ENCODE data around the gene KRT4. TPM values are rescaled to one million over a fixed set of nuclear protein-coding genes. Genes with fewer than 3 reads are reported as not detected.

Gene KRT4
- polyA plus RNA-seq, 3 donors, result not detected

- Mint-ChIP-seq H3K9me3 (no peaks in the 10 kb centered on the region), H3K36me3 (no peaks in the 10 kb centered on the region), H3K27me3 (ENCODE audit: low read depth in 3 of 3) (peaks cover 0 to 5% (median 1%) of the 10 kb centered on the region in 3 donors), H3K27ac (no peak overlapping the region), H3K4me3 (no peak overlapping the region), H3K4me1 (peaks cover 10% of the 10 kb centered on the region)
- no peak for DNase-seq
- peaks cover 0 to 6% of the 10 kb centered on the region in 2 donors for H3K4me1 ChIP-seq (ENCODE audit: control insufficient read depth in 1 of 2, insufficient read depth in 2 of 2, low read length in 2 of 2)
- no peaks in the 10 kb centered on the region for H3K27me3 ChIP-seq (ENCODE audit: control insufficient read depth in 2 of 2, insufficient read depth in 2 of 2, low read length in 2 of 2)
- H4K20me1 ChIP-seq (ENCODE audit: insufficient read depth, low read length), result no peaks in the 10 kb centered on the region
- no peaks in the 10 kb centered on the region for H3K36me3 ChIP-seq (replicated peaks in 1 of 2; ENCODE audit: control insufficient read depth in 1 of 2, insufficient read depth in 2 of 2, low read length in 2 of 2)
- 99% methylated on average over 10 of the region's 11 CpGs for WGBS (ENCODE audit: insufficient coverage)
- no peaks in the 10 kb centered on the region for H3K9me3 ChIP-seq (replicated peaks in 1 of 2; ENCODE audit: control insufficient read depth in 1 of 2, insufficient read depth in 1 of 2, low read length in 2 of 2)
- no peaks in the 10 kb centered on the region for H3K79me2 ChIP-seq (ENCODE audit: insufficient read depth, low read length)
- H3K9ac ChIP-seq (ENCODE audit: insufficient read depth, low read length, poor library complexity, severe bottlenecking), result no peak overlapping the region
- H3K27ac ChIP-seq (ENCODE audit: low read depth in 1 of 2, low read length in 2 of 2), result no peak overlapping the region
- H3K4me2 ChIP-seq (replicated peaks; ENCODE audit: extremely low read depth, low read length, poor library complexity, severe bottlenecking), result no peak overlapping the region
- no peak for TF ChIP-seq CTCF (IDR thresholded peaks at IDR 0.05)
- H3K4me3 ChIP-seq (replicated peaks in 1 of 3; ENCODE audit: low read depth in 2 of 3, low read length in 3 of 3), result no peak overlapping the region
- intact Hi-C loops (cut with micrococcal nuclease), result no loop called here
- no peak overlapping the region for H2AFZ ChIP-seq (ENCODE audit: insufficient read depth, low read depth, low read length, poor library complexity, severe bottlenecking)
These were observed 12.9 kb upstream of the KRT4 start for GRCh38 chr12:52826611-52827498.

- 83% methylated on average over 3 of the region's 4 CpGs for WGBS (ENCODE audit: insufficient coverage)
- TF ChIP-seq CTCF (IDR thresholded peaks at IDR 0.05), result no peak
- DNase-seq, result no peak
- H3K4me1 Mint-ChIP-seq, result peaks cover 10% of the 10 kb centered on the region
- no peak overlapping the region for H3K4me3 Mint-ChIP-seq
- Histone ChIP-seq H3K9me3 (replicated peaks in 1 of 2; ENCODE audit: control insufficient read depth in 1 of 2, insufficient read depth in 1 of 2, low read length in 2 of 2) (no peaks in the 10 kb centered on the region), H3K9ac (ENCODE audit: insufficient read depth, low read length, poor library complexity, severe bottlenecking) (no peak overlapping the region), H3K4me2 (replicated peaks; ENCODE audit: extremely low read depth, low read length, poor library complexity, severe bottlenecking) (no peak overlapping the region), H2AFZ (ENCODE audit: insufficient read depth, low read depth, low read length, poor library complexity, severe bottlenecking) (no peak overlapping the region), H3K79me2 (ENCODE audit: insufficient read depth, low read length) (no peaks in the 10 kb centered on the region), H4K20me1 (ENCODE audit: insufficient read depth, low read length) (no peaks in the 10 kb centered on the region), H3K4me3 (replicated peaks in 1 of 3; ENCODE audit: low read depth in 2 of 3, low read length in 3 of 3) (no peak overlapping the region), H3K27ac (ENCODE audit: low read depth in 1 of 2, low read length in 2 of 2) (no peak overlapping the region), H3K27me3 (ENCODE audit: control insufficient read depth in 2 of 2, insufficient read depth in 2 of 2, low read length in 2 of 2) (no peaks in the 10 kb centered on the region), H3K4me1 (ENCODE audit: control insufficient read depth in 1 of 2, insufficient read depth in 2 of 2, low read length in 2 of 2) (peaks cover 0 to 6% of the 10 kb centered on the region in 2 donors), H3K36me3 (replicated peaks in 1 of 2; ENCODE audit: control insufficient read depth in 1 of 2, insufficient read depth in 2 of 2, low read length in 2 of 2) (no peaks in the 10 kb centered on the region)
- intact Hi-C loops (cut with micrococcal nuclease), result no loop called here
- H3K27me3 Mint-ChIP-seq (ENCODE audit: low read depth in 3 of 3), result peaks cover 0 to 5% (median 1%) of the 10 kb centered on the region in 3 donors
- H3K36me3 Mint-ChIP-seq, result no peaks in the 10 kb centered on the region
- no peak overlapping the region for H3K27ac Mint-ChIP-seq
- H3K9me3 Mint-ChIP-seq, result no peaks in the 10 kb centered on the region
These were observed 12.0 kb upstream of the KRT4 start for GRCh38 chr12:52825961-52826360.

Data from CD14-positive monocyte (primary cell).